Lower leg skin (tissue), 4 donors: Measurements from ENCODE around the gene SLC25A48. TPM values are rescaled to one million over a fixed set of nuclear protein-coding genes. Genes with fewer than 3 reads are reported as not detected.

ENCODE experiments used
- DNase-seq, 2 donors: peaks; one replicate each; pipeline ENCODE4 v3.0.0-alpha.2; 2019; ENCODE audit warnings: low spot score in 2 of 2
- H3K4me3 ChIP-seq: fragments of 200-600 bp; sonication (generic); 2 replicates; pipeline ENCODE4 v1.5.1; 2017; ENCODE audit warnings: mild to moderate bottlenecking, low read depth; ENCODE audit not compliant: poor library complexity, severe bottlenecking
- CTCF ChIP-seq, 3 donors: fragments of 450-650 bp; IDR thresholded peaks; one replicate each; pipeline ENCODE4 v1.5.1; 2016; ENCODE audit warnings: antibody characterized with exemption in 3 of 3, mild to moderate bottlenecking in 3 of 3, moderate library complexity in 2 of 3
- POLR2A ChIP-seq, 2 donors: fragments of 450-650 bp; IDR thresholded peaks; one replicate each; pipeline ENCODE4 v1.6.1; 2016 to 2017; ENCODE audit warnings: antibody characterized with exemption in 2 of 2, mild to moderate bottlenecking in 1 of 2, moderate library complexity in 1 of 2
- WGBS, 2 donors: methylation state at CpG; one replicate each; pipeline ENCODE4 v1.1.5; 2018; 5-methylcytosine and 5-hydroxymethylcytosine counted together
- intact Hi-C: fragments of 100-400 bp; cut with DNase I; formaldehyde crosslinking; loops from one replicate; pipeline ENCODE4 v1.15.0; 2023; ENCODE audit warnings: low total_unique reads
- total RNA-seq, 4 donors: library from RNA; depleted of rRNA; stranded (reverse); fragments of >200 nt; gene quantifications; one replicate each; pipeline ENCODE4 v1.1.0, GENCODE V29; 2016

Gene SLC25A48
- total RNA-seq, 4 donors from 2014 or later: 0.80 to 7.6 (median 1.7) TPM

GRCh38 chr5:135830384-135830700 is 4.1 kb upstream of the SLC25A48 start:
- no peak overlapping the region for H3K4me3 ChIP-seq
- 46 to 54% methylated on average over 3 of the region's 3 CpGs for WGBS, 2 donors
- intact Hi-C loops: loop anchor here (5.0 kb wide), 1 partner anchor 268 kb away; no protein-coding TSS in a partner anchor
- DNase-seq: no peak
- no peak for TF ChIP-seq POLR2A (IDR thresholded peaks at IDR 0.05)
- peak in 1 of 3 donors; percentile 5 for TF ChIP-seq CTCF (IDR thresholded peaks at IDR 0.05)

GRCh38 chr5:135830876-135831275 is 3.6 kb upstream of the SLC25A48 start:
- no peak overlapping the region for H3K4me3 ChIP-seq
- intact Hi-C loops: loop anchor here (5.0 kb wide), 1 partner anchor 269 kb away; no protein-coding TSS in a partner anchor
- TF ChIP-seq CTCF (IDR thresholded peaks at IDR 0.05) (no peak), POLR2A (IDR thresholded peaks at IDR 0.05) (no peak)
- 79% methylated on average over 4 of the region's 4 CpGs for WGBS, 2 donors
- DNase-seq: peak in 1 of 2 donors; percentile 12

- intact Hi-C loops: loop anchor here (5.0 kb wide), 1 partner anchor 269 kb away; no protein-coding TSS in a partner anchor
- no peak for DNase-seq
- WGBS, 2 donors: 91 to 97% methylated on average over 1 of the region's 1 CpG
- TF ChIP-seq POLR2A (IDR thresholded peaks at IDR 0.05): no peak
- no peak for TF ChIP-seq CTCF (IDR thresholded peaks at IDR 0.05)
- H3K4me3 ChIP-seq: no peak overlapping the region
These were observed 3.0 kb upstream of the SLC25A48 start for GRCh38 chr5:135831439-135831838.

GRCh38 chr5:135831851-135832555 is 2.5 kb upstream of the SLC25A48 start:
- H3K4me3 ChIP-seq: no peak overlapping the region
- no peak for TF ChIP-seq POLR2A (IDR thresholded peaks at IDR 0.05)
- no peak for TF ChIP-seq CTCF (IDR thresholded peaks at IDR 0.05)
- 89 to 90% methylated on average over 12 of the region's 12 CpGs for WGBS, 2 donors
- DNase-seq: peak in 1 of 2 donors; percentile 8
- intact Hi-C loops: loop anchor here (5.0 kb wide), 1 partner anchor 270 kb away; no protein-coding TSS in a partner anchor

GRCh38 chr5:135832941-135833920 is 1.2 kb upstream of the SLC25A48 start:
- DNase-seq: peak in 1 of 2 donors; percentile 82
- intact Hi-C loops: loop anchor here (5.0 kb wide), 1 partner anchor 271 kb away; no protein-coding TSS in a partner anchor
- TF ChIP-seq CTCF (IDR thresholded peaks at IDR 0.05): no peak
- no peak for TF ChIP-seq POLR2A (IDR thresholded peaks at IDR 0.05)

More at GRCh38 chr5:135832941-135833920, 1.2 kb upstream of the SLC25A48 start:
- 92 to 95% methylated on average over 14 of the region's 14 CpGs for WGBS, 2 donors
- H3K4me3 ChIP-seq: no peak overlapping the region
